ENCODE measurements around the gene ELP4.
A peak's percentile ranks its signal among the peaks of the same experiment; 100 is the strongest.
"Not testable (repeated sequence)": the region's sequence is repeated elsewhere in the genome, so short reads cannot be mapped to it uniquely, and the experiment has no call there.

ELP4 gene, protein sequence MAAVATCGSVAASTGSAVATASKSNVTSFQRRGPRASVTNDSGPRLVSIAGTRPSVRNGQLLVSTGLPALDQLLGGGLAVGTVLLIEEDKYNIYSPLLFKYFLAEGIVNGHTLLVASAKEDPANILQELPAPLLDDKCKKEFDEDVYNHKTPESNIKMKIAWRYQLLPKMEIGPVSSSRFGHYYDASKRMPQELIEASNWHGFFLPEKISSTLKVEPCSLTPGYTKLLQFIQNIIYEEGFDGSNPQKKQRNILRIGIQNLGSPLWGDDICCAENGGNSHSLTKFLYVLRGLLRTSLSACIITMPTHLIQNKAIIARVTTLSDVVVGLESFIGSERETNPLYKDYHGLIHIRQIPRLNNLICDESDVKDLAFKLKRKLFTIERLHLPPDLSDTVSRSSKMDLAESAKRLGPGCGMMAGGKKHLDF

DNA sequence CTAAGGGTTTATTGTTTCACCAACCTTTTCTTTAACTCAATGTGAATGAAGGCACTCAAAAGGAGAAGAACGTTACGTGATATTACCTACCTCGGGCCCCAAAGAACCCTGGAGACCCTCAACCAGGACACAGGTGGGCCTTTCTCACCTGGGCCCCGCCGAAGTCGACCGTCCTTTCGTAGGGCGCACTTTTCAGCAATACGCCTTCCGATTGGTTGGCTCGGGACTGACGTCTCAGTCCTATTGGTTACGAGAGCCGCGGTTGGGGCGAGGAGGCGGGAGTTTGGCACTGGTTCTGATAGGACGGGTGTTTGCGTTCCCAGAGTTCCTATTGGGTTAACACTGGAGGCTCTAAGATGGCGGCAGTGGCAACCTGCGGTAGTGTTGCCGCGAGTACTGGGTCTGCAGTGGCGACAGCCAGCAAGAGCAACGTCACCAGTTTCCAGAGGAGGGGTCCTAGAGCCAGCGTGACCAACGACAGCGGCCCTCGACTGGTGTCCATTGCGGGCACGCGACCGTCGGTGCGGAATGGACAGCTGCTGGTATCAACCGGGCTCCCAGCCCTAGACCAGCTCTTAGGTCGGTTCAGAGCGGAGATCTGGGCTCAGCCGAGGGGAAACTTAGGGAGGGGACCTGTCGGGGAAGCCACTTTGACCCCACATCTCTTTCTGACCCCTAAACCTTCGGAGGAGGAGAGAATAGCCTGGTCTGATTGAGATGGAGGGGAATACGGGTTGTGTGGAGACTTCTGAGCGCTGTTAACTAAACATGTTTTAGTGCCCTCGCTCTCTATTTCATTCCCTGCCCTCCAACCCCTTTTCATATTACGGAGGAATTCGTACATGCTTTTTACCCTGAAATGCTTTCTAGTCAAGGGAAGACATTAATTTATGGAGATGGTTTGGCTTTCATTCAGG, at the start of gene ELP4, which contains the start of gene IMMP1L:
TSS of gene ELP4 (plus strand) at position 339 of the 917 bp plus-strand sequence. CDS start at position 357, 18 bp downstream.
TSS of gene IMMP1L (minus strand) at position 194 of the 917 bp plus-strand sequence. CDS start 46,346 bp downstream, outside the sequence.
- DNase-seq, result peak; percentile 56 to 97 (median 91)

DNA sequence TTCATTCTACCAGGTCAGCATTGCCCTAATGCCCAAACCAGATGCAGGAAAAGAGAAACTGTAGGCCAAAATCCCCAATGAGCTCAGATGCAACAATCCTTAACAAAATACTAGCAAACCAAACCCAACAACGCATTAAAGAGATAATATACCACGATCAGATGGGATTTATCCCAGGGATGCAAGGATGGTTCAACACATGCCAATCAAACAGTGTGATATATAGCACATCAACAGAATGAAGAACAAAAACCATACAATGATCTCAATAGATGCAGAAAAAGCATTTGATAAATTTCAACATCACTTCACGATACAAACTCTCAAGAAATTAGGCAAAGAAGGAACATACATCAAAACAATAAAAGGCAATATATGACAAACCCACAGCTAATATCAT, 45.1 kb upstream of the ELP4 start:
- no peak for DNase-seq

GRCh38 chr11:31474083-31474482, 35.5 kb upstream of the ELP4 start:
- DNase-seq, result no peak

DNA sequence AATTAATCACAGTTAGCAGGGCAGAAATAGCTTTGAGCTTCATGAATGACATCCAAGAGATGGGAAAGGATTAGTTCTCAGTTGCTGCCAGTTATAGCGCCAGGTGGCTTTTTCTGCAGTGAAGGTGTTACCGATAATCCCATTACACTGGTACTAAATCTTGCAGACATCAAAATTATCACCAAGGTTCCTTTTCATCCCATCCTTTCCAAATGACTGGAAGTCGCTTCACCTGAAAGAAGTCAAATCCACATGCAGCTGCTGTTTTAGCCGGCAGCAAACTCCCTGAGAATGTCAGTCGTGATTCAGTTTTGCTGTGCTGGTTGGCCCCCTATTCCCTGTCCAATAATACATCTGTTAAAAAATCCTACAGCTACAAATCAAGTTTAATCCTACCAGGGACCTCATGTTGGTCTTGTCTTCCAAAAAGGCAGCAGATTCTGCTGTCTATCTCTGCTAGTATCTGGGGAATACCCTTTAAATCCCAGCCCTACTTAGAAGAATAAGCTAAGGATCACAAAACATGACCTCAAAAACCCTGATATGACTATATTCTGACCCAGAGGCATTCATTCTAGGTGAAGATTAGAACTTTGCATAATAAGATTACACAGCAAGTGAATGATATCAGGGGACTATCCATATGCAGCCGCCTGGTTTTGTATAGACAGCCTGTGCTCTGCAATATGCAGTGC, 31.9 kb upstream of the ELP4 start:
- DNase-seq, result peak in 1 of 14 donors; percentile 64

DNA sequence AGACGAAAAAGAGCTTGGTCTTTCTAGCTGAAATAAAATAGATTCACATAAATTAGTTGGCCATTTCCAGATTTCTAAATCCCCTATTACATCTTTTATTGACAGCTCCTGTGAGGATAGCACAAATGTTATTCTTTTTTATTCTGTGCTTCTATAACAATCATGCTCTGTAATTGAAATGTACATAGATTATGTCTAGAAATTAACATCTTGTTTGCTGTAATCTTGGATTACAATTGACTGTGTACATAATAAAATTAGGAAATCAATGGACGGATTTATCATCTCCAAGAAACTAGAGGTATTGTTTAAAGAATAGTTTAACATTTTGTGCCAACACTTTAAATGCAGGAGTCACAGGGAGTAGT, 31.4 kb upstream of the ELP4 start:
- DNase-seq, result peak in 1 of 14 donors; percentile 24

- no peak for DNase-seq
Observed at GRCh38 chr11:31479066-31479465, 30.5 kb upstream of the ELP4 start.

DNA sequence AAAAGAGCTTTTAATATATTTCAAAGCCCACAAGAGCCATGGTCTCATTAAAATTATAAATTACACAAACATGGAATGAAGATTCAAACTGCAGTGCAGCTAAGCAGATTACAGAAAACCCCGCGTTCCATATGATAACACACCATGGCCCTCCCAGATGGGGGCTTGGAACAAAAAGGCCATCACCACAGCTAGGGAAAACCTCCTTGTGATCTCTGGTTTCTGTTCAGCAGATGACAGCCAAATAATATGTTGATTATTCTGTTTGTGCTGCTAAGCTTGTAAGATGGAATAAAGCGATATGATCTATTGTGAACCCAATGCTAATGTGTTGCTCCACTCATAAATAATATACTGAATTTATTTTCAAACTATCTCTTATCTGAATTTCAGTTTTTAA, 28.6 kb upstream of the ELP4 start:
- DNase-seq, result peak in 1 of 14 donors; percentile 21

DNA sequence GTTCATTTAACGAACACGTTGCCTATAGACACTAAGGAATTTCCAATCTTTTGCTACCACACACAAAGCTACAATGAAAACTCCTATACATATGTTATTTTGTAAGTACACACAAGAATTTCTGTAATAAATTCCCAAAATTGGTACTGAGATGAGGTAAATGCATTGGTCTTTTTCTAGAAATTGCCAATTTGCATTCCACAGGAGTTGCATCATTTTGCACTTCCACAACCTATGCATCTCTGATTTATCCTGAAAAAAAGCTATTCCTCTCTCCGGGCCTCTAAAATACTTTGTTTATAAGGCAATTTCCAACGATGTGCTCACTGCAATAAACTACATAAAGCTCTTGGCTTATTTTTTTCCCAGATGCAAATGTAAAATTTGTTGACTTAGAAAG, 25.1 kb upstream of the ELP4 start:
- DNase-seq, result peak in 1 of 14 donors; percentile 5

- no peak for DNase-seq
Observed at GRCh38 chr11:31487848-31488247, 21.7 kb upstream of the ELP4 start.

DNA sequence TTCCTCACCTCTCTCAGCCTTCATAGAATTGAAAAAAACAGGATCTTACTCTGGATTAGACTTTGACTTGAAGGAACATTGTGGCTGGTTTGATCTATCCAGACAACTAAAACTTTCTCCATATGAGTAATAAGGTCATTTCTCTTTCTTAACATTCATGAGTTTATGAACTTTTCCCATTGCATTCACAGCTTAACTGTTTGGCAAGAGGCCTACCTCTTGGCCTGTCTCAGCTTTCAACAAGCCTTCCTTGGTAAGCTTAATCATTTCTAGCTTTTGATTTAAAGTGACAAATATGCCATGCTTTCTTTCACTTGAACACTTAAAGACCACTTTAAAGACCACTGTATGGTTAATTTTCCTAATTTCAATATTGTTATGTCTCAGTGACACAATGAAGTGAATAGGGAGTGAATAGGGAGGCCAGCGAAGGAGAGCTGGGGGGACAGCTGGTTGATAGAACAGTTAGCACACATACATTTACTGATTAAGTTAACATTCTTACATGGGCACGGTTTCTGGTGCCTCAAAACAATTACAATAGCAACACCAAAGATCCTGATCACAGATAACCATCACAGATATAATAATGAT, 17.1 kb upstream of the ELP4 start:
- DNase-seq, result no peak

DNA sequence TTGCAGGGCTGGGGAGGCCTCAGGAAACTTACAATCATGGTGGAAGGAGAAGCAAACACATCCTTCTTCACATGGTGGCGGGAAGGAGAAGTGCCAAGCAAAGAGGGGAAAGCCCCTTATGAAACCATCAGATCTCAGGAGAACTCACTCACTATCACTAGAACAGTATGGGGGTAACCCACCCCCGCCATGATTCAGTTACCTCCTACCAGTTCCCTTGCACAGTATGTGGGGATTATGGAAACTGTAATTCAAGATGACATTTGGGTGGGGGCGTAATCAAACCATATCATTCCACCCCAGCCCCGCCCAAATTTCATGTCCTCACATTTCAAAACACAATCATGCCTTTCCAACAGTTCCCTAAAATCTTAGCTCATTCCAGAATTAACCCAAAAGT, 16.3 kb upstream of the ELP4 start:
- no peak for DNase-seq

DNA sequence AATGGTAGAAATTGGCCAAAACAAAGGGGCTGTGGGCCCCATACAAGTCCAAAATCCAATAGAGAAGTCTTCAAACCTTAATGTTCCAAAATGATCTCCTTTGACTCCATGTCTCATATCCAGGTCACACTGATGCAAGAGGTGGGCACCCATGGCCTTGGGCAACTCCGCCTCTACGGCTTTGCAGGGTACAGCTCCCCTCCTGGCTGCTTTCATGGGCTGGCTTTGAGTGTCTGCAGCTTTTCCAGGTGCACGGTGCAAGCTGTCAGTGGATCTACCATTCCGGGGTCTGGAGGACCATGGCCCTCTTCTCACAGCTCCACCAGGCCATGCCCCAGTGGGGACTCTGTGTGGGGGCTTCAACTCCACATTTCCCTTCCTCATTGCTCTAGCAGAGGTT, 15.8 kb upstream of the ELP4 start:
- not testable (repeated sequence) for DNase-seq

DNA sequence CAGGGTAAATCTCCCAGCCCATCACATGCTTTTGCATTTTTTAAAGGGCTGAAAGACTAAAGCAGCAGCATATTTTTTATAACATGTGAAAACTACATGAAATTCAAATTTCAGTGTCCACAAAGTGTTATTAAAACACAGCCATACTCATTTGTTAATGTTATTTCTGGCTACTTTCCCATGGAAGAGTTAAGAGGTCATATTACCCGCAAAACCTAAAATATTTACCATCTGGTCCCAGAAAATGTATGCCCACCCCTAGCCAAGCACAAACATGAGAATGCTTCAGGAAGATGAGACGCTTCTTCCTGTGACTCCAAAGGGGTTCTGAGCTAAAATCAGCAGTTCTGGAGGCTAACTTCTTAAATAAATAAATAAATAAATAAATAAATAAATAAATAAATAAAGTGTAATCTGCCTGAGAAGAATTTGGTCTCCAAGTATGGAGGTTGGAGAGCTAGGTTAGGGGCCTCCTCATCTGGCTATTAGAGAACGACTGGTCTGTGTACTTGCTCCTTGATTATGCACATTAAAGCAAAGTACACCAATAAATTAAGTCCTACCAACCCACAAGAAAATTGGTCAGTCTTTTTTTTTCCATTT, 9.9 kb upstream of the ELP4 start:
- DNase-seq, result no peak

DNA sequence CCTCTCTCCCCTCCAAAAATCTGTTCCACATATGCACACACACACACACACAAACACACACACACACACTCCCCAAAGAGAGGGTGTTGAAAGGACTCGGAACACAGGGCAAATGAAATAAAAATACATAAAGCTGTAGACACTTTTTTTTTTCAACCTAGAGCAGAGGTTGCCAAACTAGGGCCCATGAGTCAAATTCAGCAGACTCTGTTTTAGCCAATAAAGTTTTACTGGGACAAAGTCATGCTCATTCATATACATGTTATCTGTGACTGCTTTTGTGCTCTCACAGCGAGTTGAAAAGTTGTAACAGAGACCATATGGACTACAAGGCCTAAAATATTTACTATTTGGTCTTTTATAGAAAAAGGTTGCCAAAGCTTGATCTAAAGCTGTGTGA, 9.0 kb upstream of the ELP4 start:
- DNase-seq, result no peak

- DNase-seq, result no peak
Observed at GRCh38 chr11:31509051-31509428, 527 bp upstream of the ELP4 start.

GRCh38 chr11:31512117-31512516, 2.5 kb downstream of the ELP4 start:
- no peak for DNase-seq

GRCh38 chr11:31521497-31522150, 12.1 kb downstream of the ELP4 start:
- no peak for DNase-seq

DNA sequence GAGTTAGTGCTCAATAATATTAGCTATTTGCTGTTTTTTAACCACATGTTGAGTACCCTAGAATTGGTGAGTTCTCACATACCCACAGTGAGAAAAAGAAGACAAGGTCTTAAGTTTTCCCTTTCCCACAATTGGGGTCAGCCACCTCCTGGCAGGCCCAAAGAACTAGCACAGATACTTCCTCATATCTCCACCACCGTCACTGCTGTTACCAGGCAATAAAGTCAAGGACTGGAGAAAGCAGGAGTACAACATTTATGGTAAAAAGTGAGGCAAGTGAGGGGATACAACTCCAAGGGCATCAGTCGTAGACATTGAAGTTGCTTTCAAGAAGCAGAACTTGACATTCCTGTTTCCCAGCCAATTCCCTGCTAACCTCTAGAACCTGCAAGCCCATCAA, 19.6 kb downstream of the ELP4 start:
- DNase-seq, result no peak

DNA sequence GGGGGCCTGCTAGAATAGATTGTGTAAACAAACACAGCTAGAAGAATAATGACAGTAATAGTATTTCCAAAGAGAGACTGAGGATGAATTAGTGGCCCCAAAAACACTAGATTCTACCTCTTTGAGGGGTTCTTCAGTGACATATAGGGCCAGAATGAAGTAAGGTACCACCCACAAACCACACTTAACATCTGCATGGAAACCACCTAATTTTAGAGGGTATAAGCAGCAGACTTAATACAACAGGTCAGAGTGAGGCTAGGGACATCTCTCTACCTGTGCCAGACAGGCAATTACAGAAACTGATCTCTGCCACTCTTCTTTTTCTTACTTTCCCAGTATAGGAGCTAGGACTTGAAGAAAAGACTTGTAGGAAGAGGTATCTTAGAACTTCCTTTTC, 20.1 kb downstream of the ELP4 start:
- DNase-seq, result no peak

- no peak for DNase-seq
Observed at GRCh38 chr11:31531293-31531692, 21.7 kb downstream of the ELP4 start.

DNA sequence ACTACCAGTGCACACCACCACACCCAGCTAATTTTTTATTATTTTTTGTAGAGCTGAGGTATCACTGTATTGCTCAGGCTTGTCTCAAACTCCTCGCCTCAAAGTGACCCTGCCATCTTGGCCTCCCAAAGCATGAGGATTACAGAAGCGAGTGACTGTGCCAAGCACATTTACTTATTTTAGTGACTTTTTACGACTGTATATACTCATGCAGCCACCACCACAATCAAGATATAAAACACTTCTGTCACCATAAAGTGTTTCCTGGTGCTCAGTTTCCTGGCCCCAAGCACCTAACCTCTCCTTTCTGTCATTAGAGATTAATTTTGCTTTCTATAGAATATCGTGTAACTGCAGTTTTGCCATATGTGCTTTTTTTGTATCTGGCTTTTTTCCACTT, 25.9 kb downstream of the ELP4 start:
- DNase-seq, result no peak

Measured in C1 segment of cervical spinal cord (tissue), 14 donors.